ENCODE data around the gene MOB2.

- TF ChIP-seq EZH2 (IDR thresholded peaks at IDR 0.05) (no peak), POLR2AphosphoS5 (IDR thresholded peaks at IDR 0.05; ENCODE audit: borderline replicate concordance, low read depth, low read length) (no peak)
These were observed 52.5 kb downstream of the MOB2 start for GRCh38 chr11:1433977-1434640.

All from SK-N-MC (cell line).